Astrocyte (in vitro differentiated cells and primary cell): Measurements from ENCODE around the gene MLST8. TPM values are rescaled to one million over a fixed set of nuclear protein-coding genes. Genes with fewer than 3 reads are reported as not detected.

Experiments used
- DNase-seq: peaks from one replicate; pipeline ENCODE4 v3.0.0-alpha.2; 2010; ENCODE audit warnings: low read depth
- FAIRE-seq: peaks from 2 replicates; lab custom pipeline; 2011; peaks lifted over from hg19 to GRCh38; lab: Jason Lieb, UNC
- H2AFZ ChIP-seq: 2 replicates; pipeline ENCODE4 v1.6.0; 2012; ENCODE audit warnings: low read depth, low read length, inconsistent platforms
- H3K27ac ChIP-seq: 2 replicates; pipeline ENCODE4 v1.5.1; 2011; ENCODE audit warnings: low read depth, low read length, inconsistent platforms
- H3K27me3 ChIP-seq: 2 replicates; pipeline ENCODE4 v1.6.0; 2011; ENCODE audit warnings: low read length, inconsistent platforms; ENCODE audit not compliant: insufficient read depth
- H3K36me3 ChIP-seq: 2 replicates; pipeline ENCODE4 v1.5.1; 2011; ENCODE audit warnings: low read length, inconsistent platforms; ENCODE audit not compliant: insufficient read depth
- H3K4me1 ChIP-seq: 2 replicates; pipeline ENCODE4 v1.5.1; 2011; ENCODE audit warnings: low read length, inconsistent platforms; ENCODE audit not compliant: insufficient read depth
- H3K4me2 ChIP-seq: 2 replicates; pipeline ENCODE4 v1.6.0; 2012; ENCODE audit warnings: low read length, inconsistent platforms
- H3K4me3 ChIP-seq: 2 replicates; pipeline ENCODE4 v1.5.1; 2011; ENCODE audit warnings: low read depth, mild to moderate bottlenecking, low read length, inconsistent platforms; ENCODE audit not compliant: insufficient read depth
- H3K79me2 ChIP-seq: 2 replicates; pipeline ENCODE4 v1.6.0; 2012; ENCODE audit warnings: mild to moderate bottlenecking, low read length, inconsistent platforms; ENCODE audit not compliant: insufficient read depth
- H3K9ac ChIP-seq: 2 replicates; pipeline ENCODE4 v1.6.0; 2012; ENCODE audit warnings: mild to moderate bottlenecking, low read length, inconsistent platforms
- H3K9me3 ChIP-seq: 2 replicates; pipeline ENCODE4 v1.5.1; 2012; ENCODE audit warnings: low read depth, mild to moderate bottlenecking, low read length, inconsistent platforms; ENCODE audit not compliant: insufficient read depth
- H4K20me1 ChIP-seq: 2 replicates; pipeline ENCODE4 v1.6.0; 2012; ENCODE audit warnings: low read length, inconsistent platforms; ENCODE audit not compliant: insufficient read depth
- H3K27ac Mint-ChIP-seq: one replicate; pipeline ENCODE4 v1.8.0; 2021; ENCODE audit warnings: mild to moderate bottlenecking, mixed read lengths; ENCODE audit not compliant: unreplicated experiment
- H3K27me3 Mint-ChIP-seq: one replicate; pipeline ENCODE4 v1.8.0; 2021; ENCODE audit warnings: low read depth, mixed read lengths; ENCODE audit not compliant: unreplicated experiment
- H3K36me3 Mint-ChIP-seq: one replicate; pipeline ENCODE4 v1.8.0; 2021; ENCODE audit warnings: low read depth, mixed read lengths; ENCODE audit not compliant: unreplicated experiment
- H3K4me1 Mint-ChIP-seq: one replicate; pipeline ENCODE4 v1.8.0; 2021; ENCODE audit warnings: low read depth, mixed read lengths; ENCODE audit not compliant: unreplicated experiment
- H3K4me3 Mint-ChIP-seq: one replicate; pipeline ENCODE4 v1.8.0; 2021; ENCODE audit warnings: mild to moderate bottlenecking, moderate library complexity, mixed read lengths; ENCODE audit not compliant: unreplicated experiment
- H3K9me3 Mint-ChIP-seq: one replicate; pipeline ENCODE4 v1.8.0; 2021; ENCODE audit warnings: mild to moderate bottlenecking, mixed read lengths; ENCODE audit not compliant: unreplicated experiment
- CTCF ChIP-seq: IDR thresholded peaks from 2 replicates; pipeline ENCODE4 v1.5.1; 2011; ENCODE audit warnings: low read depth, mild to moderate bottlenecking, inconsistent platforms, low read length, moderate library complexity; ENCODE audit not compliant: insufficient read depth
- EZH2 ChIP-seq: IDR thresholded peaks from 2 replicates; pipeline ENCODE4 v1.6.1; 2012; ENCODE audit warnings: mild to moderate bottlenecking, low read length, inconsistent platforms; ENCODE audit not compliant: insufficient read depth
- total RNA-seq: library from RNA; stranded (reverse); gene quantifications from 2 replicates; pipeline ENCODE4 v1.2.1, GENCODE V29; 2021

MLST8 gene
- total RNA-seq, 1 donor from 2014 or later, result 34.7 TPM

DNA sequence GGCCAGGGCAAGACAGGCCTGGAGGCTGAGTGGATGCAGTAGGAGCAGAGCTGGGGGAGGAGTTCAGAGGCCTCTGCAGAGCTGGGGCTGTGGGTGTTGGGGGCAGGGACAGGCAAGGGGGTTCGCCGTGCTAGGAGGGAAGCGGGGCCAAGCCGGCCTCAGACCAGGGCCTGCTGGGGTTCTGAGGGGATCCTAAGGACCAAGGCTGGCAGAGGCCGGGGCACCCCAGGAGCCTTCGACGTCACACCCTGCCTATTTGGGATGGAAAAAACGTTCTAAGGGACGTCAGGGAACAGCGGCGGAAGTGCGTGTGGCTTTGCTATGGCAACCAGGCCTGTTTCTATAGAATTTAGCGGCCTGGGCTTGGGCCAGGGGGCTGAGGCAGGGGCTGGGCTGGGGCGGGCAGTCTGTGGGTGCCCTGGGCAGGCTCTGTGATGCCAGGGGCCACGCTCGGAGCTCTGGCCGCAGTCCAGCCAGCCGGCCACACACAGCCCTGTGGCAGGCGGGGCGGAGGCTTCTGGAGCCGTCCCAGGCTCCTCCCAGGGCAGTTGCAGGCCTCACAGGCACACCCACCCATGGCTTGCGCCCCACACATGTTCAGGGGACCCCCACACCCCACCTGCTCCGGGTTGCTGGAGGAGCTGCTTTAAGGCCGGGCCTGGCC, 45.9 kb upstream of the MLST8 start:
- peak; percentile 72 for DNase-seq
- peaks cover 3% of the 10 kb centered on the region for H3K36me3 Mint-ChIP-seq
- peaks cover 50% of the 10 kb centered on the region for H3K4me1 ChIP-seq
- peak overlapping the region; percentile 92 for H3K4me2 ChIP-seq
- peaks cover 19% of the 10 kb centered on the region for H3K4me1 Mint-ChIP-seq
- no peak overlapping the region for H3K4me3 Mint-ChIP-seq
- H3K27me3 ChIP-seq, result no peaks in the 10 kb centered on the region
- no peak overlapping the region for H3K27ac Mint-ChIP-seq
- no peaks in the 10 kb centered on the region for H3K36me3 ChIP-seq
- peaks cover 92% of the 10 kb centered on the region for H3K79me2 ChIP-seq
- peak overlapping the region; percentile 69 for H3K9ac ChIP-seq
- TF ChIP-seq EZH2, result no peak
- no peak for TF ChIP-seq CTCF
- H3K4me3 ChIP-seq, result no peak overlapping the region
- H3K27me3 Mint-ChIP-seq, result no peaks in the 10 kb centered on the region
- FAIRE-seq, result no peak
- peaks cover 87% of the 10 kb centered on the region for H4K20me1 ChIP-seq
- no peak overlapping the region for H2AFZ ChIP-seq
- H3K9me3 Mint-ChIP-seq, result no peaks in the 10 kb centered on the region
- H3K9me3 ChIP-seq, result no peaks in the 10 kb centered on the region
- H3K27ac ChIP-seq, result peak overlapping the region; percentile 62

DNA sequence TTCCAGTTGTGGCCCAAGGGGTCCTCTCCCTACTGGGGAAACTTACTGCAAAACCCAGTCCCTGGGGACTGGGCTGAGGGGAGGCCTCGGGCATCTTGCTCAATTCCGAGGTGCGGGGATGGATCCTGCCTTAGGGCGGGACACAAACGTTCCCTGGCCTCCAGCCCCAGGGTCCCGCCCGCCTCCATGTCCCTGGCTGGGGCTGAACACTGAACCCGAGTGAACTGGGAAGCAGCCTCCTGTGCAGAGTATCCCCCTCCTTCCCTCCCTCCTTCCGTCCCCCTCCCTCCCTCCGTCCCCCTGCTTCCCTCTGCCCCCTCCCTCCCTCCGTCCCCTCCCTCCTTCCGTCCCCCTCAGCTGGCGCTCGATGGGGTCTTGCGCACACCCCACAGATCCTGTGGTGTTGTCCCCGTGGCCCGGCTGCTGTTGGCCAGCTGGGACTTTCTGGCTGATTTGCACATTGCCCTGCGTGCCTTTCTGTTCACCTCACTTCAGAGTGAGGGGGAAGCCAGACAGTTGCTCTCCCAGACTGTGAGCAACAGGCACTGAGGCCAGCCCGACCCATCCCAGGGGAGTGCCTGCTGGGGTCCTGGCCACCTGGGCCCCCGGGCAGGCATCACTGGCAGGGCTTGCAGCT, 44.2 kb upstream of the MLST8 start:
- Mint-ChIP-seq H3K27ac (no peak overlapping the region), H3K27me3 (no peaks in the 10 kb centered on the region), H3K4me3 (no peak overlapping the region), H3K9me3 (no peaks in the 10 kb centered on the region), H3K4me1 (peaks cover 19% of the 10 kb centered on the region), H3K36me3 (no peaks in the 10 kb centered on the region)
- Histone ChIP-seq H3K9me3 (no peaks in the 10 kb centered on the region), H3K27me3 (no peaks in the 10 kb centered on the region), H3K4me2 (peak overlapping the region; percentile 57), H3K4me3 (no peak overlapping the region), H3K9ac (peak overlapping the region; percentile 52), H3K27ac (peak overlapping the region; percentile 42), H4K20me1 (peaks cover 85% of the 10 kb centered on the region), H3K79me2 (peaks cover 94% of the 10 kb centered on the region), H3K36me3 (peaks cover 2% of the 10 kb centered on the region), H2AFZ (no peak overlapping the region), H3K4me1 (peaks cover 50% of the 10 kb centered on the region)
- DNase-seq (peak; percentile 52), FAIRE-seq (no peak)
- TF ChIP-seq CTCF (no peak), EZH2 (no peak)

- no peak overlapping the region for H3K4me3 Mint-ChIP-seq
- no peaks in the 10 kb centered on the region for H3K27me3 Mint-ChIP-seq
- H3K36me3 Mint-ChIP-seq, result no peaks in the 10 kb centered on the region
- no peak overlapping the region for H3K9ac ChIP-seq
- TF ChIP-seq EZH2 (no peak), CTCF (no peak)
- H3K9me3 Mint-ChIP-seq, result no peaks in the 10 kb centered on the region
- H3K9me3 ChIP-seq, result no peaks in the 10 kb centered on the region
- DNase-seq, result no peak
- H3K4me2 ChIP-seq, result no peak overlapping the region
- H4K20me1 ChIP-seq, result peaks cover 85% of the 10 kb centered on the region
- H2AFZ ChIP-seq, result no peak overlapping the region
- H3K4me3 ChIP-seq, result no peak overlapping the region
- H3K36me3 ChIP-seq, result peaks cover 5% of the 10 kb centered on the region
- no peaks in the 10 kb centered on the region for H3K27me3 ChIP-seq
- H3K4me1 ChIP-seq, result peaks cover 44% of the 10 kb centered on the region
- FAIRE-seq, result no peak
- peaks cover 16% of the 10 kb centered on the region for H3K4me1 Mint-ChIP-seq
- H3K79me2 ChIP-seq, result peaks cover 92% of the 10 kb centered on the region
- H3K27ac Mint-ChIP-seq, result no peak overlapping the region
- no peak overlapping the region for H3K27ac ChIP-seq
Measured at GRCh38 chr16:2161911-2162310, 43.3 kb upstream of the MLST8 start.
